Endothelial cell of umbilical vein (primary cell): ENCODE results near the gene RABGGTA.

ENCODE experiments used
- CTCF ChIP-seq, 2 donors: IDR thresholded peaks; 1 replicate in 1 of 2; 2 replicates in 1 of 2; pipeline ENCODE4 v1.5.1; 2011; ENCODE audit warnings: low read length in 2 of 2, mild to moderate bottlenecking in 2 of 2, moderate library complexity in 2 of 2, control low read depth in 1 of 2, inconsistent platforms in 1 of 2, low read depth in 1 of 2; ENCODE audit not compliant: insufficient read depth in 1 of 2; ENCODE audit errors: extremely low read depth in 1 of 2
- EZH2 ChIP-seq: IDR thresholded peaks from 2 replicates; pipeline ENCODE4 v1.6.1; 2012; ENCODE audit warnings: borderline replicate concordance, low read depth, mild to moderate bottlenecking, moderate library complexity, low read length, inconsistent platforms; ENCODE audit not compliant: severe bottlenecking
- JUN ChIP-seq: IDR thresholded peaks from 2 replicates; pipeline ENCODE4 v1.6.1; 2011; ENCODE audit warnings: borderline replicate concordance, low read depth; ENCODE audit not compliant: insufficient read length, insufficient read depth
- MAX ChIP-seq: IDR thresholded peaks from 2 replicates; pipeline ENCODE4 v1.6.1; 2011; ENCODE audit not compliant: insufficient read depth, insufficient read length
- MYC ChIP-seq: IDR thresholded peaks from one replicate; pipeline ENCODE4 v1.6.1; 2011; ENCODE audit warnings: mild to moderate bottlenecking, low read depth, low read length
- POLR2A ChIP-seq: IDR thresholded peaks from 2 replicates; pipeline ENCODE4 v1.6.1; 2012; ENCODE audit warnings: low read depth, mild to moderate bottlenecking, control low read depth, low read length
- POLR2AphosphoS5 ChIP-seq: IDR thresholded peaks from 2 replicates; pipeline ENCODE4 v1.6.1; 2012; ENCODE audit warnings: low read depth, mild to moderate bottlenecking, control low read depth, low read length, moderate library complexity; ENCODE audit not compliant: insufficient read depth

GRCh38 chr14:24247422-24247821 is 24.0 kb downstream of the RABGGTA start:
- TF ChIP-seq CTCF (IDR thresholded peaks at IDR 0.05; ENCODE audit: extremely low read depth in 1 of 2, insufficient read depth in 1 of 2, low read depth in 1 of 2, low read length in 2 of 2) (no peak), EZH2 (no peak), MAX (no peak), POLR2A (no peak), JUN (no peak), MYC (no peak), POLR2AphosphoS5 (no peak)
